GM08714 (cell line): ENCODE results near the gene ENTR1.

Experiments used
- H3K4me3 ChIP-seq: fragments of 200-500 bp; sonication (Bioruptor generic); 2 replicates; pipeline ENCODE4 v1.5.1; 2014; ENCODE audit warnings: mild to moderate bottlenecking, low read length, inconsistent platforms
- ZNF274 ChIP-seq: IDR thresholded peaks from 2 replicates; pipeline ENCODE4 v1.6.1; 2012; ENCODE audit warnings: mild to moderate bottlenecking, low read depth, low read length

Gene ENTR1

DNA sequence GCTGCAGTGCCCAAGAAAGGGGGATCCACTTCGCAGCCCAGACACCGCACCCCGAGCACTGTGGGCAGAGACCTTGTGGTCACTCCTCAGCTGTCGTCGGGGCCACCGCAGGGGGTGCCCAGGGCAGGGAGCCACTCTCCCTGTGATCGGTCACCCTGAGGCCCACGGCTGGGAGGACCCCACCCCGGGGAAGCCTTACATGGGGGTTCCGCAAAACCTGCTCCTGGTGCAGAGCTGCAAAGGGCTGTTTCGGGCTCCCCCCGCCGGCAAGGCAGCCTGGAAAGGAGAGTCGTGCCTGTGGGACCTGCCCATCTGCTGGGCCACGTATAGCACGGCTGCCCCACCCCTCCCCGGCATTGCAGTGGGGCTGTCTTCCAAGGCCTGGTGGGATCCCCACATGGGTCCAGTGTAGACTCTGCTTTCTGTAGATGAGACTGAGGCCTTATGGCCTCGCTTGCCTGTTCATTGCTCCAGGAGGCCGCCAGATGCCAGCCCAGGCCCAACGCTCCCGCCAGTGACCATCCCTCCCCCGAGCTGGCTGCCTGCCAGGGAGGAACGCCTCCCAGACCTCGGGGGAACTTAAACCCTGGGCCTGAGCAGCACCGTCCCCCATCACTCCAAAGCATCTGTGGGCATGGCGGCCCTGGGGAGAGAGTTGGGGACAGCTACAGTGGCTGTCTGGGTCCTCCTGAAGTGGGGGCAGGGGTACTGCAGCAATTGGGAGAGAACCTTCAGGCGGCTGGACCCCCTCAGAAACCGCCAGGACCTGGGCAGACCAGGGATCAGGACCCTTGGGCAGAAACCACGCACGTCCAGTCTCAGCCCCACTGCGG lies 45.3 kb downstream of the ENTR1 start:
- TF ChIP-seq ZNF274 = no peak
- no peak overlapping the region for H3K4me3 ChIP-seq

DNA sequence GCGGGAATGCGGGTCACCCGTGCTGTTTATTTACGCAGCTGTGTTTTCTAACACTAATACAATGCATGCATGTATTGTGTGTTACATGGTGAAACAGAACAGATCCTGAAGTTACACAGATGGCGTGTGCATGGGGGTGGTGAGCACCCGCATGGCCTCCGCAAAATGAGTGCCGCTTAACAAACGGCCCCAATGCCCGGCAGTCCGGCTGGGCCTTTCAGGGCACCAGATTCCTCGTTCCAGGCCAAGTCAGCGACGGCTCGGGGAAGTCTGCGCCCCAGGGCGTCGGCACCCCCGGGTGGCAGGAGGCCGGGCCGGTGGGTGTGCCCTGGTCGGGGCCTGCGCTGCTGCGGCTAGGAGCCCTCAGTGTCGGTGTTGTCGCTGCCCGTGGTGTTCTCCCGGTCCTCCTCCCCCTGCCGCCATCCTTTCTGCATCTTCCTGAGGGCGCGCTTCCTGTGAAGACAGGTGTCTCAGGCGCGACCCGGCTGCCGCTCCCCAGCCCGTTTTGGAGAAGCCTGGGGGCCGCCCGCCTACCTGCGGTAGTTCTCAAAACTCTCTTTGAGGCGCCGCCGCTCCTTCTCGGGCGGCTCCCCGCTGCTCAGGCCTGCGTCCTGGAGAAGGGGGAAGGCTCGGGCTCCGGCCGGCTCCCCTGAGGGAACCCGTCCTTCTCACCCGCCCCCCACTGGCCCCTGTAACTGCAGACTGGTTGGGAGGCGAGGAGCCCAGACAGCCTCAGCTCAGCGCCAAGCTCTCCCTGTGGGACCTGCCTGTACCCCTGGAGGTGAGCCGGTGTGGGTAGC lies 46.3 kb downstream of the ENTR1 start:
- H3K4me3 ChIP-seq = no peak overlapping the region
- no peak for TF ChIP-seq ZNF274

DNA sequence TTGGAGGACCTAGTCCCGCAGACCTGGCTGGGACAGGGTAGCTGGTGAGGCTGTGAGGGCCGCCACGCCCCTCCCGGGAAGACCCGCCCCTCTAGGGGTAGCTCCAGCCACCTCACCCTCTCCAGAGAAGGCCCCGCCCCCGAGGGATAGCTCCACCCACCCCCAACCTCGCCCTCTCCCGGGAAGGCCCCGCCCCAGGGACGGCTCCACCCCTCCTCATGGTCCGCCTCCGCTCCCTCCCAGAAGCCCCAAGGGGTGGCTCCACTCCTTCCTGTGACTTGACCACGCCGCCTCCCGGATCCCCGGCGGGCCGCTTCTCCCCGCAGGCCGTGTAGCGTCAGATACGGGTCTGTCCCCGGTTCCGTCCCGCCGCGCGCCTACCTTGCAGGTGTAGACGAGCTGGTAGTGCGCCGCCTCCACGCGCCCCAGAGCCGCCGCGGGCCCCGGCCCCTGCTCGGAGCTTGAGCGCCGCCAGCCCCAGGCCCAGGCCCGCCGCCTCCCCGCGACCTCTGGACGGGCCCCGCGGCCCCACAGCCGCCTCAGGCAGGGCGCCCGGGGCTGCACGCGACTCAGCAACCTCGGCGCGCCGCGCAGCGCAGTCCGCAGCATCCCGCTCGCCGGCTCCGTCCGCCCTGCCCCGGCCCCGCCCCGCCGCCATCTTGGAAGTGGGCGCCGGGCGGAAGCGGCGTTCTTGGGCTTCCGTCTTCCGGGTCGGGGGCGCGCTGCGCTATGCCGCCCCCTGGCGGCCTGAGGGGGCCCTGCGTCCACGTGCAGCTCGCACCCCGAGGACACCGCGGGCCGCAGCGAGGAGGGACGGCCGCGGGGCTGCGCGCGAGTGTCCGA lies 47.1 kb downstream of the ENTR1 start, which contains the start of gene DNLZ:
DNLZ (minus strand) TSS at position 639 of the 843 bp plus-strand sequence; CDS start at position 609, 30 bp downstream.
- H3K4me3 ChIP-seq = peak within 1 kb of the TSS; percentile 88
- no peak for TF ChIP-seq ZNF274

DNA sequence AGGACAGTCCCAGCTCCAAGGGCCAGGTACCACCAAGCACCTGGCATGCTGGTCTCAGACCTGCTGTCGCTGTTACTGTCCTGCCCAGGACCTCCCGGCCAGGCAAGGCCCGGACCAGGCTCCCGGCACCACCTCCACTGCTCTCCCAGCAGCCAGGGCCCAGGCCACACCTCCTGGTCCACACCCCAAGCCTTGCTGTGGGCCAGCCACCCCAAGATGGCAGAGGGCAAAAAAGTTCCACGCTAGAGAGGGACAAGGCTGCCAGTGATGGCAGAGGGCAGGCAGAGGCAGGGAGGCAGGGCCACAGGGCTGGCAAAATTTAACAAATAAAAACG lies 48.0 kb downstream of the ENTR1 start:
- H3K4me3 ChIP-seq = no peak overlapping the region
- TF ChIP-seq ZNF274 = no peak

DNA sequence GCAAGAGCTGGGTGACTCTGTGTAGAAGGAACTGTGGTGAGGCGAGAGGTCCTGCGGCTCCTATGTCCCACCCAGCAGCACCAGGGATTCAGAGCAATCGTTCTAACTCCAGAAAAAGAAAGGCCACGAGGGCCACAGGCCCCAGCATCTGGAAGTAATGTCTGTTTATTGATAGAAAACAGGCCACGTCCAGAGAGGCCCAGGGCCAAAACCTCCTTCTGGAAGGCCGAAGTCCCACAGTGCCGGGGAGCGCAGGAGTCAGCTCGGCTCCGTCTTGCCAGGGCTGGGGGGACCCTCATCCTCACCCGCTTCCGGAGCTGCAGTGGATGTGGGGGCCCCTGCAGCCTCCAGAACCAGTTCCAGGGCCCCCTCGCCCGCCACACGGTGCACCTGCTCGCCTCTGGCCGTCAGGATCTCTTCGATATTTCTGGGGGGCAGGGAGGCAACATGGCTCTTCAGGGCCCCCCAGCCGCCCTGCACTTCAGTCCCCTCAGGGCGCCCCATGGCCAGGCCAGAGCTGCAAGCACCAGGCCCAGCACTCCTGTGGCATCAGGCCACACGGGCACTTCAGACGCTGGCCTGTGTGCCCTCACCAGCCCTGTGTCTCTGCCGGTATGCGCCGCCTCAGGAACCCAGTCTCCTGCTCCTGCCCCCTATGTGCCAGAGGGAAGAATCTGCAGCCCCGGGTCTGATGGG lies 48.5 kb downstream of the ENTR1 start:
- no peak overlapping the region for H3K4me3 ChIP-seq
- TF ChIP-seq ZNF274 = no peak

DNA sequence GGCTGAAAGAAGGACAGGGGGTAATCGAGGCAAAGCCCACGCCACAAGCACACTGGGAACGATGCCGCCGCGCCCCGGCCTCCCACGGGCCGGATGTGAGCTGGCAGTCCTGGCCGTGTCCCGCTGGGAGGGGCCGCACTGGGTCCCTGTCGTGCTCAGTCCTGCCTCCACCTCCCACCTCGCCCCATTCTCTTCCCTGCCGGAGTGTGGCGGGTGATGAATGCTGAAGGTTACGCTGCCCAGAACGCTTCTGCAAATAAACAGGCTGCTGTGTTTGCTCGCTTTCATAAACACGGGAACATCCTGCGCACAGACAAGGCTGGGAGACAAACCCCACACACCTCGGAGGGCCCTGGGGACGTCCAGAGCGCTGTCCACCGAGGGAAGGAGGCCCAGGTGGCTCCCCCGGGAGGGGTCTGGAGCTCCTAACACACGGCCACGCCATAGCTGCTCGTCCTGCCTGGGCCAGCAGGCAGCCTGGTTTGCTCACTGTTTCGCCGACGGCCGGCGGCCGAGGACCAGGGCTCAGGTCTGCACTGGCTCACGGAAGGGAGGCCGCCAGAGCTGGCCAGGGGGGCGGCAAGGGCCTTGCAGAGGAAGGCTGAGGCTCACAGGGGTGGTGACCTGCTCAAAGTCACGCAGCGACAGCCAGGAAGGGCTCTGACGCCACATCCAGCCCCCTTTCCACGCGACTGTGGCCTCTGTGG lies 49.2 kb downstream of the ENTR1 start:
- H3K4me3 ChIP-seq = no peak overlapping the region
- TF ChIP-seq ZNF274 = no peak

DNA sequence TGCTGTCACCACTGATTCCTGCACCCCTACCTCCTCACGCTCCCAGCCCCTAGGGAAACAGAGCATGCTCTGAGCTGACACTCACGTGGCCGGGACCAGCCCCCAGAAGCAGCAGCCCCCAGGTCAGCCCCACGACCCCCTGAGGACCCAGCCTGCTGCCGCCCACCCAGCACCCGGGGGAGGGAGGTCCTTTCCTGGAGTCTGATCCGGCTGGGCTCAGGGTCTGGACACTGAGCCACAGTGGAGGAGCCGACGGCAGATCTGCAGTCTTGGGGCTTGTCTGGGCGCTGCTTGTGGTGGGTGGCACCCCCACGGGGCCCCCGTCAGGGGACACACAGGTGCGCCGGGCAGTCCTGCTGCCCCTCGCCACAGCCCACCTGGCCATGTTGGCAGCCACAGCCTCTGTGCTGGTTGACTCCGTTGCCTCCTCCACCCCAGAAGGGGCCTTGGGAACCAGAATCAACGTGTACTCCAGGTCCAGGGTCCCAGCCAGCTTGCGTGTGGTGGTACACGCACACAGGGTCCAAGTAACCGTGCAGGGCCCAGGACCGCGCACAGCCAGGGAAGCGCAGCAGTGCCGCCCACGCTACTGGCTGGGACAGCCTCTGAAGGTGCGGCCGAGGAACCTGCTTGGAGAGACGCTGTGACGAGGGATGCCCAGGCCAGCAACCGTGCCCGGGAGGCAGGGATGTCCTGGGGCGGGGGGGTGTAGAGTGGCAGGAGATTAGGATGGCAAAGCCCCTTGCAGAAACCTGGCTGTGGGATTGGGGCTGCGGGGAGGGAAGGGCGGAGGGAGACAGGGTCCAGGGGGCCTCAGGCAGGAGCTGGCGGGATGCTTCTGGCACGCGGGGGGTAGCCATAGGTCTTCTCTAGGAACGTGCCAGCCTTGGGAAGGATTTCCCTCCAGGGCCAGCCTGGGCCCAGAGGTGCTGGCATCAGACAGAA lies 50.4 kb downstream of the ENTR1 start:
- H3K4me3 ChIP-seq = no peak overlapping the region
- no peak for TF ChIP-seq ZNF274

DNA sequence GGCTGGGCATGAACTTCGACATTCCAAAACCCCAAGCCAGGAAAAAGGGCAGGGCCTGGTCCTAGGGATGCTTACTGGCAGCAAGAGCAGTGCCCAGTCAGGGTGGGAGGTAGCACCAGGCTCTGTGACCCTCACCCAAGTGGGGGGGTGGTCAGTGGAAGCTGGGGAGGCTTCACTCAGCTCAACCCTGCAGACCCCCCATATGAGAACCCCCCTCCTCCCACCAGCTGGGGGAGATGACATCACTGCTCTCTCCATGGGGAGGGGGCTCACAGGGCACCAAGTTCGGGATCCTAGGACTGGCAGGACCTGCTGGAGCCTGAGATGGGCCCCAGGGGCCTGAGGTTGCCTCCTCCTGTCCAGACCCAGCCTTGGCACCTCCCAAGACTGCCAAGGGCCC lies 51.5 kb downstream of the ENTR1 start:
- TF ChIP-seq ZNF274 = no peak
- no peak overlapping the region for H3K4me3 ChIP-seq

DNA sequence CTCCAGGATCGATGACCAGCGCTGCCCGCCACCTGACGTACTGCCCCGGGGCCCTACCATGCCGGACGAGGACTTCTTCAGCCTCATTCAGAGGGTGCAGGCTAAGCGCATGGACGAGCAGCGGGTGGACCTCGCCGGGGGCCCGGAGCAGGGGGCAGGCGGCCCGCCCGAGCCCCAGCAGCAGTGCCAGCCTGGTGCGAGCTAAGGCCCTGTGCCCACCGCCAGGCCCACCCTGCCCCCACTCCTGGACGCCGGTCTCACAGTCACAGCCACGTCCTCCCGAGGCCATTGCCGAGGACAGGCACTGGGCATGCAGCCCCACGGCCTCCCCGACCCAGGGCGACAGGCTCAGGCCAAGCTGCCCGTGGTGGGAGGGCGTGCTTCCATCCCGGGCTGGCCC lies 52.4 kb downstream of the ENTR1 start:
- TF ChIP-seq ZNF274 = no peak
- no peak overlapping the region for H3K4me3 ChIP-seq

DNA sequence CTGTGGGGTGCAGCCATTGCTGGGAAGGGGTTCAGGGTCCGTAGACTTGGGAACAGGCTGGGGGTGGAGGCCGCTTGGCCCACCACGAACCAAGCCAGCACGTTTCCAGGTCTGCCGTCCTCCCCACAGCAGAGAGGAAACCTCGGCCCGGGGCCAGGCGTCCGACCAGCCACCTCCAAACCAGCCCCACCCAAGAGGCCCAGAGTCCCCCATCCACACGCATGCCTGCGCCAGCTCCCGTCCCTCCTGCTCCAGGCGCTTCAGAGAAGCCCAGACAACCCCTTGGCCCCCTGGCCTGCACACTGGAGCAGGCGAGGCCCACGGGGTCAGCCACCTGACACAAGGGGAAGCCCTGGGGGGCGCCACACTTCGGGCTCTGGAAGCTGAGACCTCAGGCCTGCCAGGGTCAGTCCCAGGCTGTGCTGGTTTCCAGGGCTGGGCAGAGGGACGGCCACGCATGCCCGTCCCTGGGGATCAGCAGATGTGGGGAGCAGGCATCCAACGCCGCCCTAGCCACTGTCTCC lies 53.1 kb downstream of the ENTR1 start:
- TF ChIP-seq ZNF274 = no peak
- no peak overlapping the region for H3K4me3 ChIP-seq

DNA sequence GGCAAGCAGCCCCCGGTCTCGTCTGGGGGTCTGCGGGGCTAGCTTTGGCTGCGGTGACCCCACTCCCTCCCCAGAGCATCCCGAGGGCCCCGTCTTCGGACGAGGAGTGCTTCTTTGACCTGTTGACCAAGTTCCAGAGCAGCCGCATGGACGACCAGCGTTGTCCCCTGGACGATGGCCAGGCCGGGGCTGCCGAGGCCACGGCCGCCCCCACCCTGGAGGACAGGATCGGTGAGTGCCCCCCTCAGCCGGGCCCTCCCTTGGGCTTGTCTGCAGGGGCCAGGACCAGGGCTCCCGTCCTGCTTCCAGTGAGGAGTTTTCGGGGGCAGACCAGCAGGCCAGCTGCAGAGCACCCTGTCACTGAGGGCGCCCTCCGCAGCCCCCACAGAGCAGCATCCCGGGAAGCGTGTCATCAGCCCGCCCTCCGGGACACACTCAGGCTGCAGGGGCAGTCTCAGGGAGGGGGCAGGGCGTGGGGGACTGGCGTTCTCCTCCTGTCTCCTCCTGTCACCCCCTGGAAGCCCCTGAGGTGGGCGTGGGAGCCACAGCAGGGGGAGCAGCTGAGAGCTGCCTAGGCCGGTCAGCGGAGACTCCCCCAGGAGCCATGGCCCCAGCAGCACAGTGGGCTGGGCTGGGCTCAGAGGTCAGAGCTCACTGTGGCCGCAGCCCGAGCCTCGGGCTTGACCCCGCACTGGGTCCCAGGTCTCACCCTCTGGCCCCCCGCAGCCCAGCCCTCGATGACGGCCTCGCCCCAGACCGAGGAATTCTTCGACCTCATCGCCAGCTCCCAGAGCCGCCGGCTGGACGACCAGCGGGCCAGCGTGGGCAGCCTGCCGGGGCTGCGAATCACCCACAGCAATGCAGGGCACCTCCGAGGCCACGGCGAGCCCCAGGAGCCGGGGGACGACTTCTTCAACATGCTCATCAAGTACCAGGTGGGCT lies 54.5 kb downstream of the ENTR1 start:
- no peak for TF ChIP-seq ZNF274
- H3K4me3 ChIP-seq = no peak overlapping the region
